HG03439 (cell line): Measurements from ENCODE around the gene C2orf76.
"Not testable (repeated sequence)": the region's sequence is repeated elsewhere in the genome, so short reads cannot be mapped to it uniquely, and the experiment has no call there.

Experiments used
- ATAC-seq: cut with Tn5 transposase; IDR thresholded peaks from one replicate; pipeline ENCODE4 v1.9.1; 2021; ENCODE audit warnings: mild to moderate bottlenecking, moderate library complexity; ENCODE audit not compliant: unreplicated experiment

Gene C2orf76

DNA sequence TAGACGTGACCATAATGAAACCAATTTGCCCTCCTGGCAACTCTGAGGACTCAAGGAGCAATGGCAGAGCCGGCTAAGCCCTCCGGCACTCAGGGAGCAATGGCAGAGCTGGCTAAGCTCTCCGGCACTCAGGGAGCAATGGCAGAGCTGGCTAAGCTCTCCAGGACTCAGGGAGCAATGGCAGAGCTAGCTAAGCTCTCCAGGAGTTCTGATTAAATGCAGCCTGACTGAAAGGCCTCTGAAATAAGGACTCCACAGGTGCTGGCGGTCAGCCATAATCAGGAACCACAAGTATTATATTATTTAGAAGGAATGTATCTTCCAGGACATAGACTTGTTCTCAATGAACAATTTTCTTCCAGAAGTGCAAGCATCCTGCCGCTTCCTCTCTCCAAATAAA lies 65.2 kb downstream of the C2orf76 start:
- no peak for ATAC-seq

DNA sequence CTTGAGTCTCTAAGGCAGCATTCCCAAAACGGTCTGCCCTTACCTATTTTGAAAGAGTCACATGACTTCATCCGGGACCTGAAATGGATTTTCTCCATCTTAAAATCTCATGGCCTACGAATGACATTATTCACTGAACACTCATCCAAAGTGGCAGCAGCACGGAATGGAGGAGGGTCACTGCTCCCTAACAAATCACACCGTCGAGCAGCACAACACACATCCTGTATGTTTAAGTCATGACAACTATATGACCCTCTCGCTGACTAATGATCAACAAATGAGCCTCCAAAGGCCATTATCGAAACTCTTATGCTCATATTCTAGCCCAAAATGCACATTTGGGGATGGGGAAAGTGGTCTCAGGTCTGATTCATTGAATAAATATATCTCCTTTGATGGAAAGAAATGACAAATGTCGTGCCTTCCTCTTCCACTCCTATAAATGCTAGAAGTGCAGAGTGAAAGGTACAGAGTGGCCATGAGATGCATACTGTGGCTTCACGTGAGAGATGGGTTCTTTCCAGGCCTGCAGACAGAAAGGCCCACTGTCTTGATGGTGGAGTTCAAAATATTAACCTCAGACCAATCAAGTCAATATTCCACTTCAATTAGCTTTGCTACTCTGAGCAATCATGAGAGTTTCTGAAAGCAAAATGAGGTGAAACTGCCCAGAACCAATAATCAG lies 70.8 kb downstream of the C2orf76 start:
- ATAC-seq, result no peak

DNA sequence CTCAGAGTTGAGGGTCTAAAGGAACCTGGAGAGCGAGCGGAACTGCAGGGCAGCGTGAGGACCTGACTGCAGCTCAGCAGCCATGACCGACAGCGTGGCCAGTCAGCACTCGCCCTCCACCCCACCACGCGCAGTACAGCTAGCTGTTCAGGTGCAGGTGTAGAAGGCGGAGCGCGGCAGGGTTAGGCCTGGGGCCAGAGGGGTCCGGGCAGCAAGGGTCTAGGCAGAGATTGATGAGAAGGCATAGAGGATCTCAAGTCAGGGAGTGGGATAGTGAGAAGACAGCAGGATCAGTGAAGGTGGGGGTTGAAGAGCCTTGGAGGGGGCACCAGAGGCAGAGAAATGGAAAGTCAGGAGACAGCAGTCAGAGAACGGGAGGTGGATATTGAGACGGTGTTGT lies 72.0 kb downstream of the C2orf76 start:
- ATAC-seq, result no peak

DNA sequence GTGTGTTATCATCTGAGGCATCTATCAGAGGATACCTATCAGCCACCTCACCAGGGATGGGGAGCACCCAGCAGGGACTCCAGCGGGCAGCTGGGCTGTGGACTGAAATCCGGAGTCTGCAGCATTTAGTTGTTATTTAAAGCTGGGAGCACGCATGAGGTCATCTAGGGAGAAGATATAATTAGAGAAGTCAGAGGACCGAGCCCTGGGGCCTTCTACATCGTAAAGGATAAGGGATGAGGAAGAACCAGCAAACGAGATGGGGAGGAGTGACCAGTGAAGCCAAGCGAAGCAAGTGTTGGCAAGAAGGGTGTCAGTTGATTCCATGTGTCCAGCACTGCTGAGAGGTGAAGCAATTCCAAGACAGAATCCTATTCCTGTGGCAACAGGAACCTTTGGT lies 72.7 kb downstream of the C2orf76 start:
- ATAC-seq, result no peak

DNA sequence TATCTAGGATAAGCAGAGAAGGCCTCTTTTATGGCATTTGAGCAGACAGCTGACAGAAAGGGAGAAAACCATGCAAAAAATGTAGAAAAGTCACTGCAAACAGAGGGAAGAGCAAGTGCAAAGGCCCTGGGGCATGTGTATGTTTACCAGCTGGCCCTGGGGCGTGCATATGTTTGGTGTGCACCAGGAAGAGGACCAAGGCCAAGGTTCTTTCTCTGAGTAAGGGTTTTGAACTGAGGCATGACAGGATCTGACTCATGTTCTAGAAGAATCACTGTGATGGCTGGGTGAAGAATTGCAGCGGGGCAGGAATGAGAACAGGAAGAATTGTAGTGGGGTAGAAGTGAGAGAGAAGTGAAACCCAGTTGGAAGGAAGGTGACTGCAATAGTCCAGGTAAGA lies 73.4 kb downstream of the C2orf76 start:
- no peak for ATAC-seq

DNA sequence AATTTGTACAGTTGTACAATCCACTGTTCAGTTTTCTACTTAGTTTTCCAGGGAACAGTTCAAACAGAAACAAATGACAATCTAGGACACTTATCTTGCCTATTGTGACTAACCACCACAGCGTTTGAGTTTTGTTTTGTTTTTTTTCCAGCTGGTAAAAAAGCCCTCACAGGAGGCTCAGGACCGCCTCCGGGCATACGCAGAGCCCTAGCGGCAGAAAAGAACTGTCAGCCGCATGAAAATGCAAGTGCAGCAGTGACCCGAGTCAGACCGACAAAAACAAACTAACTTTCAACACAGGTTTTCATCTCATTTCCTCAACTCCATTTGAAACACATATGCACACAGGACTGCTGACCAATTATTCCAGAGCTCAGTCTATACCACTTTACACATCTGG lies 74.4 kb downstream of the C2orf76 start:
- ATAC-seq, result no peak

DNA sequence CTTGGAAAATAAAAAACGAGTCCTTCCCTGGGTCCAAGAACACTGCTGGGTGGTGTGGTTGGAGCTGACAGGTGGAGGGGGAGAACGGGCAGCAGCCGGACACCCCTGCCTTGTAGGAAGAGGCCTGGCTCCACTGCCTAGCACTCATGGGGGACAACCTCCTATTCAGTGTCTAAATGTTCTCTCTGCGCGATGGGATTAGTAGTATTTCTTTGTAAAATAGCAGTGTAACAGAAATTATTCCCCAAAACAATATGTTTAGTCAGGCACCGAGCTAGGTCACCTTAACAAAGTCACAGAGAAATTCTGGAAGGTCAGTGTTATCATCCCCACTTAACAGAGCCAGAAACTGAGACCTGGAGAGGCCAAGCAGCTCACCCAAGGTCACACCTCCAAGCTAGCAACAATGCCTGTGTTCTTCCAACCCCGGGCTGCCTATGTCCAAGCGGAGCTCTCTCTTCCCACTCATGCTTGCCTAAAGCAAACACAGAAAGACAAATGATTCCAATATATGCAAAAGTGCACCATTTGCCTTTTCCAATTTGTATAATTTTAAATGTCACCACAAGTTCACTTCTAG lies 75.0 kb downstream of the C2orf76 start:
- no peak for ATAC-seq

DNA sequence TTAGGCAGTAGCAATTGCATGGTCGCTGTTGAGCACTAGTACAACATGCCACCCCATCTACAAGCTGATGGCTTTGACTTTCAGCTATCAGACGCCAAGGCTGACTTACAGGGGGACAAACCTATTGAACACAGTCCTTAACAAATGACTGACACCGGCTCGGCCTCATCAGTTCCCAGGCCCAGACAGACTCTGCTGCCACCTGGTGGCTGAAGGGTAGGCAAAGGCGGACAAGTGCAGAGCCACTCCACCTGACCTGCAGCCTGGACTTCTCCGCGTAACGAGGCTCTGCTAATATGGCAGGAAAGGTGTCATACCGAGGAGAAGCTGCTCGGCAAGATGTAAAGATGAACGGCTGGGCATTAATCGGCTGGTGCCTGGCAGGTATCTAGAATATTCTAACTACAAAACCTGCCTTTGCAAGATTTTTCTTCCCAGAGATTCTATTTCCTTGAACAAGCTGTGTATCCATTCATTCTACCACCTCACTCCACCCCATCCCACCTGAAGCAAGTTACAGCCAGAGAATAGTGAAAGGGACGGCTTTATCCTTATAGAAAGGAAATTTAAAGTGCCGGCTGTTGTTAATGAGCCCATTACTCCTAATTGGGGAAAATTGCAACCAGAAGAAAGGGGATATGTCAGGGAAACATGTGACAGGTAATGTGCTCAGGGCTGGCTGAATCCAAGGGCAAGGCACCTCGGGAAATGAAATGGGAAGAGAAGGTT lies 75.6 kb downstream of the C2orf76 start:
- ATAC-seq, result no peak

DNA sequence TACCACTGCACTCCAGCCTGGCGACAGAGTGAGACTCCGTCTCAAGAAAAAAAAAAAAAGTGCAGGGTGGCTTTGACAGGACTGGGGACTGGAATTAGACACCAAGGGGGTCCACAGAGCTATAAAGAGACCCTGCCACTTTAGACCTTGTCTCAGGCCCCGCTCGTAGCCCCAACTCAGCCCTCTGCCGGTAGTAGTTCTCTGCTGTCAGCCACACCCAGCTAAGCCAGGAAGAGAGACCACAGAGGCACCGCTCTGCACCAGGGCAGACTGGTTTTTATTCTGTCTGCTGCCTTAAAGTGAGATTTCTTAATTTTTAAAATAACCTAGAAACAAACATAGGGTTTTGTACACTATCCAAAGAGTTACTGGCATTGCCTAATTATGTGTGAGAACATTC lies 77.0 kb downstream of the C2orf76 start:
- ATAC-seq, result no peak

DNA sequence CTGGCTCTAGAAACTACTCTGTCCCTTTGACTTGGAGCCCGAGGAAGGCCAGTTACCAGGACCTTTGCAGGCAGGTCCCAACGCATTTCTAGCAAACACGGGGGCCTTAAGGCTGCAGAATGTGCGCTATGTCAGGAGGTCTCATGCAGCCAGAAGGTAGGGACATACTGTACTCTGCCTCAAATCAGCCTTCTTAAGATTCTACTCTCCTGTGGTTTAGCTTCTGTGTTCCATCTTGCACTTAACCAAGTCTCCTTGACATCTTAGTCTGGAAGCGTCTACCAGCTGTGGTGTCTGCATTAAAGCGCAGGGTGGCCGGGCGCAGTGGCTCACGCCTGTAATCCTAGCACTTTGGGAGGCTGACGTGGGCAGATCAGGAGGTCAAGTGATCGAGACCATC lies 77.5 kb downstream of the C2orf76 start:
- no peak for ATAC-seq

DNA sequence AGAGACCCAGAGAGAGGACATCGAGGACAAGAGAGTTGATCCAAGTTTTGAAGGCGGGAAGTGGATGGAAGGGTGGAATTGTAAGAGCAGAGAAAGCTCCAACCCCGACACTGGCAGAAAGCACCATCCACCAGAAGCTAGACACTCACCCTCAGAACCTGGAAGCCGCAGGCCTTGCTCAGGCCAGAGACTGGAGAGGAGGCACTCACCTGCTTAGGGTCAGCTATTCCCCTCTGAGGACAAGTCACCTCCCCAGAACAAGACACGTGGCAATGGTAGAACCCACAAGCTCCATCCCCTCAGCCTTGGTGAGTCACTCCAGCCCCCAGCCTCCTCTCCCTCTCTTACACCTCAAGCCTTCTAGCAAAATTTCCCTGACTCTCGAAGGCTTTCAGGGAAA lies 78.1 kb downstream of the C2orf76 start:
- no peak for ATAC-seq

DNA sequence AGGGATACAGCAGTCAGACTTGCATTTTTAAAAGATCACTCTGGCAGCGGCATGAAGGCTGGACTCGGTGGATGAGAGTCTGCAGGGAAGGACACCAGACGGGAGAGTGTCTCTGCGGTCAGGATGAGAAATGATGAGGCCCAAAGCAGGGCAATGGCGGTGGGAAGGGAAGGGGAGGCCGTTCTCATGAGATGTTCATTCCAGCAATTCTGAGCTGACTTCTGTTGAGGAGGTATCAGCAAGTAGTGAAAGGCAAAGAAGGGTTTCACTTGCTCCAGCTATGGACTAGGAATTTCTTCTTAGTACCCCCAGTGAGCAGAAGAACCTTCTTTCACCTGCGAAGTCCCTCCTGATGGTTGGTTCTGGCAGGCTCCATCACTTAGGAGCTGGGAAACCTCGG lies 80.0 kb downstream of the C2orf76 start:
- no peak for ATAC-seq

DNA sequence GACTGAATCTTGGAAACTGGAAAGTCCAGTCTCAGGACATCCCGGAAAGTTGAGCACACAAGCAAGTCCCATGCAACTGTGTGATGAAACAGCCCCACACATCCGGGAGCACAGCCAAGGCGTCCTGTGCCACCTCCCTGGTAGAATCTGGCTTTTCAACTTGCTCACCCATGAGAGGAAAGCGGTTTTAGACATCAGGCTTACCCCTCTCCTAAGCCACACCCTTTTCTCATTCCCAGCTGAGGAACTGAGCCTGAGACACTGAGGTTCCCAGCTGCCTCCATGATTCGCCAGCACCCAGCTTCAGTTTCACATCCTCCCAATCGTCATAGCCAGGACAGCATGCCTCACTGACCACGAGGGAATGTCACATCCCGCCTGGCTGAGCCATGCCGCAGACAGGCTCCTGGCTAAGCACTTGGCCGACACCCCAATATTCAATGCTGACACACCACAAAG lies 82.7 kb downstream of the C2orf76 start:
- ATAC-seq, result no peak

DNA sequence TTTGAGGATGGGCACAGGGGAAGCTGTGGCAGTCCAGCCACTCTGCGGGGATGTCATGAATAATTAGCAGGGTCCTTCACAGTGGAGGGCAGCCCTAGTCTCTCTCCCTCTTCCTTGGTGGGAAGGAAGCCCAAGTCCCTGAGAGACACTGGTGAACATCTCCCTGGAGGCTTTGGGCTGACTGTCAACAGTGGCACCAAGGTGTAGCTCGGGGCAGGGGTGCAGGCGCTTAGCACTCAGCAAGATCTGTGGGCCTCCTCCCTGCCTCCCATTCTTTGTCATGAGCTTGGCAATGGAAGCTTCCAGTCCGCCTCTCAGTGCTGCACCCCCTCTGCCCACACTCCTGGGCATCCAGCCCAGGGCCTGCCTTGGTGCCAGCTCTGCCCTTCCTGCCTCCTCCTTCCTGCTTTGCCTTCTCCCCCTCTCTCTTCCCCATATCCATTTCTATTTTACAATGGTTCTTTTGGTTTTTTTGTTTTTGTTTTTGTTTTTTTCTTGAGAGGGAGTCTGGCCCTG lies 83.6 kb downstream of the C2orf76 start:
- no peak for ATAC-seq

DNA sequence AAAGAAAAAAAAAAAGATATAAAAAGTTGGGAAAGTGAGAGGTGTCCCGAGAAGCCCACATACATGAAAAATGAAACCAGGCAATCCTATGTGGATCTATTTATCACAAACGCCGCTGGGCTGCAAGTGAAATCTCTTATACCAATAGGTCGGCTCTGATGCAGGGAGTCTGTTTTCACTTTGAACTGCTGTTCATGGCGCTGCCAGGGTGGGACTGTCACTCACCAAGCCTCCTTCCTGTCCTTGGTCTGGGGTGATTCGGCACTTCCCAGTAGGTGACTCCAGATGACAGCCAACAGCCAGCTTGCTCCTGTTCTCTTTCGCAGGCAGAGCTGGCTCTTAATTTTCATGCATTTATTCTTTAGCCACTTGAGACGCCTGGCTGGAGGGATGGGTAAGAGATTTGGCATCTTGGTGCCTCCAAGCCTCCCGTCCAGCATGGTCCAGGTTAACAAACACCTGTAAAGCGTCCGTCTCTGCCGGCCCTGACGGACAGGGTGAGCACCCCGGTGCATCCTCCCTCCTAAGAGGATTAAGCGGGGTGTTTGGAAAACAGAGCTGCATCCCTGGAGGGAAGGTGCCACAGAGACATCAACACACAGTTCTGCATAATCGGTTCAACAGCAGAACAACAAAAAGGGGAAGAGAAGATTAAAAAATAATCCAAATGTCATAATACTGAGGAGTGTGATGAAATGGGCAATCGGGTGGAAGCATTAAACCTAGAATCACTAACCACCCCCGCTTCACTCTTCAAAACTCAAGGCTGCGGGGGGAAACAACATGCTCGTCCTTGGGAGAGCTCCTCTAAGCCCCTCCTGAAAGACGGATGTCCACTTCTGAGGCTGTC lies 84.3 kb downstream of the C2orf76 start:
- ATAC-seq, result no peak

DNA sequence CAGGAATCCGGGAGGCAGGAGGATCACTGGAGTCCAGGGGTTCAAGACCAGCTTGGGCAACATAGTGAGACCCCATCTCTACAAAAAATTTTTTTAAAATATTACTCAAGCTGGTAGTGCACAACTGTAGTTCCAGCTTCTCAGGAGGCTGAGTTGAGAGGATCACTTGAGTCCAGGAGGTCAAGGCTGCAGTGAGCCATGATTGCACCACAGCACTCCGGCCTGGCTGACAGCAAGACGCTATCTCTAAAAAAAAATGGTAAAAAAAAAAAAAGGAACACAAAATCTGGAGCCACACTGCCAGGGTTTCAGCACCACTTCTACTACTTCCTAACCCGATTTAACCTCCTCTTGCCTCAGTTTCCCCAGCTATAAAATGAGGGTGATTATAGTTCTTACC lies 86.0 kb downstream of the C2orf76 start:
- ATAC-seq, result no peak

DNA sequence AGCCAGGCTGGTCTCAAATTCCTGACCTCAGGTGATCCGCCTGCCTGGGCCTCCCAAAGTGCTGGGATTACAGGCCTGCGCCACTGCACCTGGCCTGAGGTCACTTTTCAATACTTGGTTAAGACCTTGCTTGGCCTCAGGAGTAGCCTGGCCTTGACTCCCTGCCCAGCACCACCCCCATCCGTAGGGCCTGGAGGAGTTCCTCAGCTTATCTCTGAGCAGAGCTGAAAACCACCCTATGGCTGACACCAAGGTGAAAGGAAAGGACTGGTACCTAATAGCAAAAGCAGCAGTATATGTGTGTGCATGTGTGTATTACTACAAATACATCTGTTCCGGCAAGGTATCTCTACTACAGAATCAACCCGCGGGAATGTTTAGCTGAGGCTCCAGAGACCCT lies 87.0 kb downstream of the C2orf76 start:
- ATAC-seq, result no peak

DNA sequence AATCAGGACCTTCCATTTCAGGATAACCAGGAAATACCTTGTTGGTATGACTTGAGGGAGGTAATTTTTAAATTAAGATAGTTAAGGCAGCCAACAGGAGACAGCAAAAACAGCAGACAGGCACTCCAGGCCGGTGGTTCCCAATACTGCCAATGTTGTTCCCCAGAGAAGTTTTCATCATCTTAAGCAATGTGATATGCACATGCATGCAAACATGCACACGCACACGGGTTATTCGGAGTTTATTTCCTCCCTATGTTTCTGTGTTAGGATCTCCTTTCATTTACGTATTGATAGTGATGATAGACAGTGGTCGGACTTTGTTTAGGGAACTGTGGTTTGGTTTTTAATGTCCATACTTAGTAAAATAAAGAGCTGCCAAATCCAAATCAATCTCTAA lies 87.7 kb downstream of the C2orf76 start:
- no peak for ATAC-seq

DNA sequence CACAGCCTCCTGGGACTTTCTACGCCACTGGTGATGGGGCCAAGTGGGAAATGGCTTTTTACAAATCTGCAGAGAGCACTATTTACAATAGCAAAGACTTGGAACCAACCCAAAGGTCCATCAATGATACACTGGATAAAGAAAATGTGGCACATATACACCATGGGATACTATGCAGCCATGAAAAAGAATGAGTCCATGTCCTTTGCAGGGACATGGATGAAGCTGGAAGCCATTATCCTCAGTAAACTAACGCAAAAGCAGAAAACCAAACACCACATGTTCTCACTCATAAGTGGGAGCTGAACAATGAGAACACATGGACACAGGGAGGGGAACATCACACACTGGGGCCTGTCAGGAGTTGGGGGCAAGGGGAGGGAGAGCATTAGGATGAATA lies 88.2 kb downstream of the C2orf76 start:
- not testable (repeated sequence) for ATAC-seq

DNA sequence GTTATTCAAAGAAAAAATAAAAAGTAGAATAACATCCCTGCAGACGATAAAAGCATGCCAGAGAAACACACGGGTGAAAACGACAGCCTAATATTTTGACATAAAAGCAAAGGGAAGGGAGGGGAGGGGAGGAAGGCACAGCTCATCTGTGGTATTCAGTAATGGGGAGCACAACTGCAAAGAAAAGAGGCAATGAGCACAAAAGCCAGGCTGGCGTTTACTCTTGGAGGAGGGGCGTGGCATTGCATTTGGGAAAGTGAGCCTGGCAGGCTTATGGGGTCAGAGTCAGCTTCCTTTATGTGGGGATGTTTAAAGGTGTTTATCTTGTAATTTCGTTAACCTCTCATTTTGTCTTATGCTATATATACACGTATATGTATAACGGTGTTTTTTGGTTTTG lies 89.8 kb downstream of the C2orf76 start:
- no peak for ATAC-seq

DNA sequence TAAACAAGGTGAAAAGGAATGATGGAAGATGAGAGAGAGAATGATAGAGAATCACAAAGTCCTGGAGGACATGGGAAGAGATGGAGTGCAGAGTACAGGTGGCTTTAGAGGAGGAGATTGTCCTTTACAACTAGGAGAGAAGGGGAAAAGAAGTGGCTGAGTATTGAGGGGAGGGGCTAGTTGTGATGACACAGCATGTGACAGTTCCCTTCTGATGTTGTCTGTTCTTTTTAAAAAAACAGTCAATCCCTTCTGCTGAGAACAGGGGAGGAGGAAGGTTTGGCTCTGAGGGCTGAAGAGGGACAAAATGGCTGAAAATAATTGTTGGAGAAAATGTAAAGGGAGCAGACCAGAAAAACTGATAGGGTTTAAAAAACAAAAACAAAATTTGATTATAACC lies 99.0 kb downstream of the C2orf76 start:
- no peak for ATAC-seq
